Ishikawa (cell line): ENCODE results near the gene OR52N5.

Experiments
- CEBPB ChIP-seq: IDR thresholded peaks from 2 replicates; pipeline ENCODE4 v1.6.1; 2012
- CREB1 ChIP-seq: IDR thresholded peaks from 2 replicates; pipeline ENCODE4 v1.6.1; 2012; ENCODE audit warnings: low read depth
- EGR1 ChIP-seq: IDR thresholded peaks from 2 replicates; pipeline ENCODE4 v1.6.1; 2012
- EP300 ChIP-seq: IDR thresholded peaks from 2 replicates; pipeline ENCODE4 v1.6.1; 2012; ENCODE audit warnings: borderline replicate concordance
- FOXM1 ChIP-seq: IDR thresholded peaks from 2 replicates; pipeline ENCODE4 v1.6.1; 2012; ENCODE audit warnings: low read depth, borderline replicate concordance
- MAX ChIP-seq: IDR thresholded peaks from 2 replicates; pipeline ENCODE4 v1.6.1; 2012
- NFIC ChIP-seq: IDR thresholded peaks from 2 replicates; pipeline ENCODE4 v1.6.1; 2012
- RAD21 ChIP-seq: IDR thresholded peaks from 2 replicates; pipeline ENCODE4 v1.6.1; 2012; ENCODE audit warnings: low read depth
- REST ChIP-seq: IDR thresholded peaks from 2 replicates; pipeline ENCODE4 v1.6.1; 2012; ENCODE audit warnings: low read depth, mild to moderate bottlenecking
- TAF1 ChIP-seq: IDR thresholded peaks from 2 replicates; pipeline ENCODE4 v1.6.1; 2012; ENCODE audit warnings: low read depth, mild to moderate bottlenecking
- TCF12 ChIP-seq: IDR thresholded peaks from 2 replicates; pipeline ENCODE4 v1.6.1; 2012; ENCODE audit warnings: low read depth
- TEAD4 ChIP-seq: IDR thresholded peaks from 2 replicates; pipeline ENCODE4 v1.6.1; 2012
- USF1 ChIP-seq: IDR thresholded peaks from 2 replicates; pipeline ENCODE4 v1.6.1; 2012
- YY1 ChIP-seq: IDR thresholded peaks from 2 replicates; pipeline ENCODE4 v1.6.1; 2012; ENCODE audit warnings: low read depth
- ZBTB7A ChIP-seq: IDR thresholded peaks from 2 replicates; pipeline ENCODE4 v1.6.1; 2012; ENCODE audit warnings: low read depth

The OR52N5 gene

GRCh38 chr11:5749836-5750235 lies 33.3 kb downstream of the OR52N5 start:
- TF ChIP-seq CREB1 (no peak), YY1 (no peak), USF1 (no peak), RAD21 (no peak), TEAD4 (no peak), EGR1 (no peak), TCF12 (no peak), CEBPB (no peak), EP300 (no peak), NFIC (no peak), FOXM1 (no peak), REST (no peak), ZBTB7A (no peak), TAF1 (no peak), MAX (no peak)

GRCh38 chr11:5746614-5747013 lies 36.5 kb downstream of the OR52N5 start:
- TF ChIP-seq YY1 (no peak), RAD21 (no peak), ZBTB7A (no peak), TAF1 (no peak), NFIC (no peak), MAX (no peak), EP300 (no peak), REST (no peak), FOXM1 (no peak), USF1 (no peak), EGR1 (no peak), CREB1 (no peak)

GRCh38 chr11:5738431-5738830 lies 44.7 kb downstream of the OR52N5 start:
- no peak for TF ChIP-seq NFIC
- no peak for TF ChIP-seq CREB1
- no peak for TF ChIP-seq TEAD4
- TF ChIP-seq FOXM1 = no peak
- no peak for TF ChIP-seq EP300
- TF ChIP-seq CEBPB = no peak
- TF ChIP-seq ZBTB7A = no peak
- no peak for TF ChIP-seq TCF12
- no peak for TF ChIP-seq USF1
- no peak for TF ChIP-seq EGR1
- TF ChIP-seq REST = no peak
- TF ChIP-seq YY1 = no peak
- TF ChIP-seq RAD21 = no peak
- no peak for TF ChIP-seq MAX
- no peak for TF ChIP-seq TAF1

- TF ChIP-seq TCF12 (no peak), REST (no peak), EGR1 (no peak), RAD21 (no peak), YY1 (no peak), MAX (no peak)
These were observed 45.3 kb downstream of the OR52N5 start for GRCh38 chr11:5737670-5738392.
